ENCODE data around the gene TPH2.

- TF ChIP-seq MAX (CRISPR knock-in tag; IDR thresholded peaks at IDR 0.05) (no peak), CTCF (IDR thresholded peaks at IDR 0.05) (no peak), ZNF138 (CRISPR knock-in tag; conservative IDR thresholded peaks at IDR 0.05) (no peak), HMGXB4 (CRISPR knock-in tag; IDR thresholded peaks at IDR 0.05) (no peak), IRF1 (CRISPR knock-in tag; IDR thresholded peaks at IDR 0.05) (no peak), ERG (CRISPR knock-in tag; IDR thresholded peaks at IDR 0.05) (no peak)
These were observed 56.1 kb downstream of the TPH2 start for GRCh38 chr12:71994715-71995114.

Data from WTC11 (cell line).